Smooth muscle cell (in vitro differentiated cells): ENCODE results near the gene ALPK3. TPM values are rescaled to one million over a fixed set of nuclear protein-coding genes. Genes with fewer than 3 reads are reported as not detected.

Experiments
- DNase-seq: peaks from one replicate; lab custom pipeline; 2025; ENCODE audit not compliant: unreplicated experiment; lab: John Stamatoyannopoulos, UW
- H2AFZ ChIP-seq: fragments of 200-600 bp; sonication (generic); 2 replicates; pipeline ENCODE4 v1.6.0; 2016; ENCODE audit warnings: antibody characterized with exemption, low read depth, mild to moderate bottlenecking
- H3F3A ChIP-seq: fragments of 200-600 bp; sonication (generic); 2 replicates; pipeline ENCODE4 v1.6.0; 2017; ENCODE audit warnings: antibody characterized with exemption, low read depth
- H3K27ac ChIP-seq: fragments of 200-600 bp; sonication (generic); 2 replicates; pipeline ENCODE4 v1.5.1; 2016; ENCODE audit warnings: low read depth, mild to moderate bottlenecking
- H3K27me3 ChIP-seq: fragments of 200-600 bp; sonication (generic); 2 replicates; pipeline ENCODE4 v1.6.1; 2016; ENCODE audit warnings: low read depth, mild to moderate bottlenecking
- H3K36me3 ChIP-seq: fragments of 200-600 bp; sonication (generic); 2 replicates; pipeline ENCODE4 v1.5.1; 2016; ENCODE audit warnings: low read depth
- H3K4me1 ChIP-seq: fragments of 200-600 bp; sonication (generic); 2 replicates; pipeline ENCODE4 v1.5.1; 2016; ENCODE audit warnings: low read depth
- H3K4me2 ChIP-seq: fragments of 200-600 bp; sonication (generic); 2 replicates; pipeline ENCODE4 v1.6.0; 2016; ENCODE audit warnings: mild to moderate bottlenecking
- H3K4me3 ChIP-seq: fragments of 200-600 bp; sonication (generic); 2 replicates; pipeline ENCODE4 v1.5.1; 2016; ENCODE audit warnings: mild to moderate bottlenecking
- H3K79me2 ChIP-seq: fragments of 200-600 bp; sonication (generic); 2 replicates; pipeline ENCODE4 v1.6.0; 2016; ENCODE audit warnings: low read depth, mild to moderate bottlenecking
- H3K9ac ChIP-seq: fragments of 200-600 bp; sonication (generic); 2 replicates; pipeline ENCODE4 v1.6.0; 2016; ENCODE audit warnings: low read depth
- H3K9me3 ChIP-seq: fragments of 200-600 bp; sonication (generic); replicated peaks from 2 replicates; pipeline ENCODE4 v1.5.1; 2016; ENCODE audit warnings: low read depth
- H4K20me1 ChIP-seq: fragments of 200-600 bp; sonication (generic); 2 replicates; pipeline ENCODE4 v1.6.0; 2016; ENCODE audit warnings: low read depth
- CTCF ChIP-seq: fragments of 200-600 bp; sonication (generic); IDR thresholded peaks from 2 replicates; pipeline ENCODE4 v1.5.1; 2017; ENCODE audit warnings: borderline replicate concordance, mild to moderate bottlenecking, antibody characterized with exemption; ENCODE audit not compliant: insufficient read depth, poor library complexity, severe bottlenecking
- WGBS: methylation state at CpG from one replicate; pipeline ENCODE4 v1.1.7; 2016; ENCODE audit warnings: low lambda C conversion rate; 5-methylcytosine and 5-hydroxymethylcytosine counted together
- polyA plus RNA-seq: library from polyadenylated mRNA; unstranded; fragments of >200 nt; fragmentation: Nextera tagmentation; extraction: Ambion mirVana; gene quantifications from 2 replicates; pipeline ENCODE4 v1.2.1, GENCODE V29; 2016
- total RNA-seq: library from RNA; depleted of rRNA; stranded (reverse); fragments of >200 nt; gene quantifications from 2 replicates; pipeline ENCODE4 v1.2.3, GENCODE V29; 2014

ALPK3 gene
- total and polyA plus RNA-seq, 2 experiments from 2014 or later: 3.5 to 18.8 TPM

GRCh38 chr15:84889313-84889990, 72.3 kb downstream of the ALPK3 start:
- H2AFZ ChIP-seq: no peak overlapping the region
- H3K27ac ChIP-seq: no peak overlapping the region
- no peak overlapping the region for H3K9ac ChIP-seq
- no peak for DNase-seq
- no peaks in the 10 kb centered on the region for H3K27me3 ChIP-seq
- no peaks in the 10 kb centered on the region for H3K79me2 ChIP-seq
- no peak for TF ChIP-seq CTCF
- H3K36me3 ChIP-seq: no peaks in the 10 kb centered on the region
- H4K20me1 ChIP-seq: no peaks in the 10 kb centered on the region
- no peaks in the 10 kb centered on the region for H3K9me3 ChIP-seq
- H3K4me1 ChIP-seq: no peaks in the 10 kb centered on the region
- H3F3A ChIP-seq: no peaks in the 10 kb centered on the region
- H3K4me3 ChIP-seq: no peak overlapping the region
- 95% methylated on average over 8 of the region's 8 CpGs for WGBS
- H3K4me2 ChIP-seq: no peak overlapping the region

- no peaks in the 10 kb centered on the region for H4K20me1 ChIP-seq
- no peak overlapping the region for H3K4me2 ChIP-seq
- no peaks in the 10 kb centered on the region for H3K79me2 ChIP-seq
- no peaks in the 10 kb centered on the region for H3K9me3 ChIP-seq
- TF ChIP-seq CTCF: no peak
- H3K27me3 ChIP-seq: no peaks in the 10 kb centered on the region
- DNase-seq: no peak
- H3K9ac ChIP-seq: no peak overlapping the region
- no peaks in the 10 kb centered on the region for H3K4me1 ChIP-seq
- 98% methylated on average over 6 of the region's 6 CpGs for WGBS
- H3K36me3 ChIP-seq: no peaks in the 10 kb centered on the region
- no peak overlapping the region for H3K4me3 ChIP-seq
- no peak overlapping the region for H2AFZ ChIP-seq
- no peaks in the 10 kb centered on the region for H3F3A ChIP-seq
- no peak overlapping the region for H3K27ac ChIP-seq
Observed at GRCh38 chr15:84889991-84890669, 73.0 kb downstream of the ALPK3 start.

GRCh38 chr15:84890670-84891162, 73.6 kb downstream of the ALPK3 start:
- no peaks in the 10 kb centered on the region for H3K36me3 ChIP-seq
- H3K4me1 ChIP-seq: no peaks in the 10 kb centered on the region

More at GRCh38 chr15:84890670-84891162, 73.6 kb downstream of the ALPK3 start:
- Histone ChIP-seq H3K27ac (no peak overlapping the region), H3K27me3 (no peaks in the 10 kb centered on the region), H3K79me2 (no peaks in the 10 kb centered on the region), H2AFZ (no peak overlapping the region), H3F3A (no peaks in the 10 kb centered on the region), H3K4me2 (no peak overlapping the region), H3K9ac (no peak overlapping the region), H4K20me1 (no peaks in the 10 kb centered on the region), H3K9me3 (no peaks in the 10 kb centered on the region), H3K4me3 (no peak overlapping the region)
- WGBS: 95% methylated on average over 5 of the region's 5 CpGs
- DNase-seq: no peak
- TF ChIP-seq CTCF: no peak
